Stimulated activated CD8-positive, alpha-beta memory T cell treated with anti-CD3 and anti-CD28 coated beads, Interleukin-12 subunit alpha, Interleukin-12 subunit beta, amount 100 ng/mL, for 24 hours (primary cell): ENCODE results near the gene PTPRN2.

Experiments
- DNase-seq: peaks from one replicate; pipeline ENCODE4 v3.0.0-alpha.2; 2020; ENCODE audit errors: extremely low read depth

PTPRN2 gene

GRCh38 chr7:158137516-158138328, 449.9 kb downstream of the PTPRN2 start:
- no peak for DNase-seq

GRCh38 chr7:158135931-158136330, 451.7 kb downstream of the PTPRN2 start:
- DNase-seq, result no peak

- DNase-seq, result no peak
Observed at GRCh38 chr7:158134824-158135223, 452.8 kb downstream of the PTPRN2 start.

- DNase-seq, result no peak
Observed at GRCh38 chr7:158133515-158134271, 453.9 kb downstream of the PTPRN2 start.

GRCh38 chr7:158133057-158133456, 454.6 kb downstream of the PTPRN2 start:
- no peak for DNase-seq

- DNase-seq, result no peak
Observed at GRCh38 chr7:158130023-158130409, 457.6 kb downstream of the PTPRN2 start.

- DNase-seq, result no peak
Observed at GRCh38 chr7:158129037-158130022, 458.3 kb downstream of the PTPRN2 start.

GRCh38 chr7:158128572-158128971, 459.1 kb downstream of the PTPRN2 start:
- no peak for DNase-seq

- no peak for DNase-seq
Observed at GRCh38 chr7:158127241-158127640, 460.4 kb downstream of the PTPRN2 start.

- DNase-seq, result no peak
Observed at GRCh38 chr7:158126661-158127060, 461.0 kb downstream of the PTPRN2 start.

GRCh38 chr7:158125721-158126120, 461.9 kb downstream of the PTPRN2 start:
- no peak for DNase-seq

GRCh38 chr7:158125091-158125490, 462.5 kb downstream of the PTPRN2 start:
- DNase-seq, result no peak

GRCh38 chr7:158124671-158125079, 462.9 kb downstream of the PTPRN2 start:
- DNase-seq, result no peak

- no peak for DNase-seq
Observed at GRCh38 chr7:158123753-158124152, 463.9 kb downstream of the PTPRN2 start.

- no peak for DNase-seq
Observed at GRCh38 chr7:158123214-158123613, 464.4 kb downstream of the PTPRN2 start.

GRCh38 chr7:158121441-158122045, 466.1 kb downstream of the PTPRN2 start:
- DNase-seq, result no peak

- no peak for DNase-seq
Observed at GRCh38 chr7:158120716-158121115, 466.9 kb downstream of the PTPRN2 start.

GRCh38 chr7:158120316-158120715, 467.3 kb downstream of the PTPRN2 start:
- DNase-seq, result no peak

- no peak for DNase-seq
Observed at GRCh38 chr7:158117341-158118222, 470.0 kb downstream of the PTPRN2 start.

GRCh38 chr7:158116235-158116634, 471.4 kb downstream of the PTPRN2 start:
- DNase-seq, result no peak
